SW 1271 (cell line): ENCODE measurements around the gene DPCD.

Experiments
- DNase-seq, 2 experiments: peaks; one replicate each; lab custom pipeline; 2025; lab: John Stamatoyannopoulos, UW

Gene DPCD

DNA sequence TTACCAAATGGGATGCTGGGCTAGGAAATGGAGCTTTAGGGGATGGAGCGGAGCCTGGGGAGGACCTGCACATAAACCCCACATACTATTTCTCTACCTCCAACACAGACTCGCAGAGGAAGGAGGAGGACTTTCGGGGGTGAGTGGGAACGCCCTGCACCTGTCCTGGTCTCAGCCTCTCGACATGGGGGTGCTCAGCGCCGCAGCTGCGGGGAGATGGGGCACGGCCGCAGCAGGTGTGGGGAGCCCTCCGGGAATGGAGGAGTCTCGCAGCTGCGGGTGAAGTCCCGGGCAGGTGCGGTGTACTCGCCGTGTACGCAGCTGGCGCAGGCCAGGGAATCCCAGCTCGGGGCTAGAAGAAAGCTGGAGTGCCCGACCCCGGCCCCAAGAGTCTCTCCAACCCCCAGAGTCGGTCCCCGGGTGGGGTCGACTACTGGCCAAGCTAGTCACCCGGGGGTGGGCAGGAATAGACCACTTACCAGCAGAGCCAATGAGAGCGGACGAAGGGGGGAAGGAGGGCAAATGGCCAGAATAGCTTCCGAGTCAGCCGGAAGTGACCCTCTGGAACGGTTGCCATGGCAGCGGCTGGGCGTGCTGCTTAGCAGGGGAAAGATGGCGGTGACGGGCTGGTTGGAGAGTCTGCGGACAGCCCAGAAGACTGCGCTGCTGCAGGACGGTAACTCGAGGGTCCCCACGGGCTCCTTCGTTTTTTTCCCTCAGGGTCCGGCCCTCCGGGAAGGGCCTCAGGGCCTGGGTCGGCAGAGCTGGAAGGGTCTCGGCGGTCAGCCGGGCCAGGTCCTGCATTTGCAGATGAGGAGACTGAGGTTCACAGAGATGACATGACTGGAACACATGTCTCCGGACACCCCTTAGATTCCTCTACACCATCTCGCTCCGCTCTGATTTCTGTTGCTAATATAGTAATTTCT, at the start of gene DPCD, which contains the start of gene POLL:
Gene DPCD (plus strand): TSS at position 597 of the 929 bp plus-strand sequence. CDS start 16 bp downstream, at position 613.
Gene POLL (minus strand): TSS at position 533 of the 929 bp plus-strand sequence. CDS start 897 bp downstream, outside the sequence.
- DNase-seq: peak; percentile 80 to 92

DNA sequence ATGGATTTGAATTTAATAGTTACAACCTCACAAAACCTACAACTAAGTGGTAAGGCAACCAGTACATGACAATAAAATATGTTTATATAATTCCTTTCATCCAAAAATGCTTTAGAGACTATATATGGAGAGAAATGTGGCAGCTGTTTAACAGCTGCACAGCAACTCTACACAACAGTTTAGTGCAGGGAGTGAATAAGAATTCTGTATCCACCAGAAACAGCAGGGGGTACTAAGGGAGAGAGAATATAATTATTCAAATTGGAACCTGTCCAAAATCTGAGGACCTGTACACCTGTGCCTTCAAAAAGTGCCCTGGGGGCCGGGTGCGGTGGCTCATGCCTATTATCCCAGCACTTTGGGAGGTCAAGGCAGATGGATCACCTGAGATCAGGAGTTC, 49.7 kb upstream of the DPCD start:
- no peak for DNase-seq

DNA sequence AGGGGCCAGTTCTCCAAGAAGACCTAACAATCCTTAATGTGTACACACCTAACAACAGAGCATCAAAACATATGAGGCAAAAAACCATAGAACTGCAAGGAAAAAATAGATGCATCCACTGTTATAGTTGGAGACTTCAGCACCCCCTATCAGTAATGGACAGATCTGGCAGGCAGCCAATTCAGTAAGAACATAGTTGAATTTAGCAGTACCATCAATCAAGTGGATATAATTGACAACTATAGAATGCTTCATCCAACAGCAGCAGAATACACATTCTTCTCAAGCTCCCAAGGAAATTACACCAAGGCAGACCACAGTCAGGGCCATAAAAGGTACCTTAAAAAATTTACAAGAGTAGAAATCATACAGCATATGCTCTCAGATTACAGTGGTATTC, 42.2 kb upstream of the DPCD start:
- no peak for DNase-seq

DNA sequence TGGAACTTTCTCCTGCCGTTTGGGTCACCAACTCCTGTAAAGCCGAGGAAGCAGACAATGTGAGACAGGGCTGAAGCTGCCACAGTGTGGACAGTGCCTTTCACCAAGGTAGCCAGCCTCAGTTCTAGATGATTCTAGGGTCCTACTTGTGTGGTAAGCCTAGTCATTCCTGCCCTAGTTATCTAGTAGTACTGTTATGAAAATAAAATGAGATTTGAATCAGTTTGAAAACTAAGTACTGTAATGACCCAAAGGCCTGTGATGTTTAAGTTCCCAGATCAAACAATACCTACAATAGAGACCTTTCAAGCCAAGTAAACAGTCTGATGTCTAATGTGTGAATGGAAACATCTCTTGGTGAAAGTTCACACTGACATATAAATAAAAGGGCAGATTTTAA, 37.2 kb upstream of the DPCD start:
- DNase-seq: no peak

DNA sequence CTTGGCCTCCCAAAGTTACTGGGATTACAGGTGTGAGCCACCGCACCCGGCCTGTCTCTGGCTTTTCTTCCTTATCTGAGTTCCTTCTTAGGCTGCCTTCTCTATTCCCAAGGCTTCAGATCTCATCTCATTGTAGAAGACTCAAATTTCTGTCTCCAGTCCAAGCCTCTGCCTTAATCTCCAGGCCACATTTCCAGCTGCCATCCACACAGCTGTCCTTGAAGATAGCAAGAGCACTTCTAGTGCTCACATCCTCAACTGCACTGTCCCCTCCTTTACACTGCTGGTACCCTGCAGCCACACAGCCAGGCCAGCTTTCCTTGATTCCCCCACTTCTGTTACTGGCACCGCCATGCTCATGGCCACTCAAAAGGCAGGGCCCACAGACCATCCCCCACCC, 35.7 kb upstream of the DPCD start:
- DNase-seq: no peak

DNA sequence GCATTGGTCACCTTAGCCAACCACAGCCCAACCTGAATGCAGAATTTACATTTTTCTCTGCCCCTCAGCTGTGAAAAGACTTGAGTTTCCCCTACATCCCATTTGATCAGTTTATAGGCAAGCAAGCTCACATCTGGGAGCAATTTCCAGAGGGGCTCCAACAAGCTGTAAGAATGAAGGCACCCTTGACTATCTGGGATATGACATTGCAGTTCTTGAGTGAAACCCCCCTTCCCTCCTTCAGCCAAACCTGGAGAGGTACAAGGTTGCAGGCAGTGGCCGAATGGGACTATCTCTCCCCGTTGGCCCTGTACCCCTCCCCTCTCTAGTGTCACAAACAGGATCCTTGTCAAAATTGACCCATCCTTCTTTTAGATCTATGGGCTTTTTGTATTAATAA, 30.6 kb upstream of the DPCD start:
- DNase-seq: no peak

DNA sequence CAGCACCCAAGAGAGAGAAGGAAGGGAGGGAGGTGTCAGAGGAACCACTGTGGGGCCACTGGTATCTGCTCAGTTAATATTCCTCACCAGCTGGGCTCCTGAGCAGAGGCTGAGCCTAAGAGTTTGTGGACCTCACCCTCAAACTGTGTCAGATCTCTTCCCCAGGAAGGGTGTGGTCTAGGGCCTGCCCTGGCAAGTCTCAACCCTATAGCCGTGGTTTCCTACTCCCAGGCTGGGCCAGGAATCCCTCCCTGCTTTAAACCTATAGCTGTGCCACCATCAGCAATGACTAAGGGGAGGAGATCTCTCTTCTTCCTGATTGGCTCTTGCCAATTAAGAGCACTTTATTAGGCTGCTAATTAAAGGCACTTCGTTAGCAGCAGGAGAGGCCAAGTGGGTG, 29.9 kb upstream of the DPCD start:
- no peak for DNase-seq

DNA sequence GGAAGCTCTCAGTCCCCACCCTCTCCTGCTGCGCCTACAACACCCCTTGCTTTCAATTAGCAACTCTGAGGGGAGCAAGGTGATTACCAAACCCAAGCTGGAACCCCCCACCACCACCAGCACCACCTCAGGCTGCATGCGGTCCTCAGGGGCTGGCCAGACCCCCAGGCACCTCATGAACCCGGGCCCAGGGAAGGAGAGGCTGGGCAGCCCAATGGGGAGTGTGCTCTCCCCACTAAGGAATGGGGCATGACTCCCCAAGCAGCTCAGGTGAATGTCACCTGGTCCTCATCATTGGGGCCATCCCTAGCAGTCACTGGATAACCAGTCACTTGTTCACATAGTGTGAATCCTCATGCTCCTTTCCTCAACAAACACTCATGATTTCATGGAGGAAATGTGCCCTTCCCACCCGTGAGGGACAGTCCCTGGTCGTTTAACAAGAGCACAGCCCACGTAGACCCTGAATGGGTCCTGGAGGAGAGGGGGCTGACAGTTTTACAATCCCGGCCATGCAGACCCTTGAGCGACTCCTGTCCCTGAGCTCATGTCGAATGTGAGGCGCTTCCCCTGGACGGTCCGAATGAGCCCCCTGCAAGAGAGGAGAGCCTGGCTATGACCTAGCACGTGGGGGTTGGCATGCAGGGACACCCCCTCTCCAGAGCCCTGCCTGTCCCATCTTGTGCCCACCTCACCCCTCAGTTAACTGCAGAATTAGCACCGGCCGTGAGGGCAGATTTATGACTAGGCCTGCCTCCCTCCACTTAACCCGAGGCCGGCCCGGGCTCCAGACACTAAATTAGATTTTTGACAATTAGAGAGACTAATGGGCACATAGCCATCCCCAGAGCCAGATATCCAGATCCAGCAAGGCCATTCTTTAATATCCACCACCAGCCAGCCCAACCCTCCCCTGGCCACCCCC, 29.2 kb upstream of the DPCD start:
- DNase-seq: no peak

DNA sequence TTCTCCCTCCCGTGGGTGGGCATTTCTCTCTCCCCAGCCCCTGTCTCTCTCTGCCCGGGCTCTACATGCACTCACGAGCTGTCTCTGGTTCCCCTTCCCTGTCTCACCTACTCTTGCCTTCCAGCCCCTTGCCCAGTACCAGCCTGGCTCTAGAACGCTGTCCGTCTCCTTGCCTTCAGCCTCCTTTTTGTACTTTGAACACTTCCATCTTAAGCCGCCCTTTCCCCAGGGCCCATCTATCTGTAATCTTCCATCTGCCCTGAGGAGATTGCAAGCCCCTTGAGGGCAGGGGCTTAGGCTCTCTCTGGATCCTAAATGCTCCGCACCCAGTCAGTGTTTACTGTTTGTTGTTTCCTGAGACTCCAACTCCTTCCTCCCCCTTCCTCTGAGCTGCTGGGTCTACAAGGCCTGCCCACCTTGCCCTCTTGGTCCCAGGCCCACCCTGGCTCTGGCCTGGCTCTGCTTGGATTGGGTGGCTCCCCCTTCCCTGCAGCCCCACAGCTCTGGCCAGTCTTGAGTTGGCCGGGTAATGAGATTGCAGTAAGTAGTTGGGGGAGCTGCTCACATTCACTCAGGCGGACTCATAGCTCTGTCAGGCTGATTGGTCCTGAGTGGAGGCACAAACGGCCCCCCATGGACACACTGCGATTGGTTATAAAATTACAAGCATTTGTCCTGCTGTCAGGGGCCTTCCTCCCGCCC, 28.4 kb upstream of the DPCD start:
- DNase-seq: no peak

DNA sequence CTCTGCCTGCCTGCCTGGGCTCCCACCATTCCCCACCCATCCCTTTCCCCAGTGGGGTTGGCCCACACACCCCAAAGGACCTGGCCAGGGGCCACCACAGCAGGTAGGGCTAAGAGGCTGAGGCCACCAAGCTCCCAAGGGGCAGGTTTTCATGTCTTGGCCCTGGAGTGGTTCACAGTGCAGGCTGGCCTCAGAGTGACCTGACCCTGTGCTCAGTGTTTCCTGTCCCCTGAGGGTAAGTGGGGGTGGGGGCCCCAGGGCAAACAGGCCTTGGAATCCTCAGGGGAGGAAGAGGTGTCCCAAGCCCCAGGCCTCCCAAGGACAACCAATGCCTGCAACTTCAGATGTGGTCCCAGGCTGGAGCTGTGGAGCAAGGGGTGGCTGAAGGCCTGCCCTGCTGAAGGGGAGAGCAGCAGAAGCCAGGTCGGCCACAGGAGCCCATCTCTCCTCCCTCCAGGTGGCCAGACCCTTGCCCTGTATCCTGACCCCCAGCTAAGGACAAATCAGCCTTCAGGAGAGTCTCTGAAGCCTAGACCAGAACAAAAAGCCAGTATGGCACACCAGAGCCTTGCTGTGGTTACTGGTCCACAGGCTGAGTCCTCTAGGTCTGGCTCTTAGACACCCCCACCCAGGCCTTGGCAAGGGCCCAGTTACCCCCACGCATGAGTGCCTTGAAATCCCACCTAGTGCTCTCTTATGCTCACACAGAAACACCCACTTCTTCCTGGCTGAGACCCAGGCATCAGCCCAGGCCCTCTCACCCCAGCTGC, 27.6 kb upstream of the DPCD start:
- DNase-seq: no peak

DNA sequence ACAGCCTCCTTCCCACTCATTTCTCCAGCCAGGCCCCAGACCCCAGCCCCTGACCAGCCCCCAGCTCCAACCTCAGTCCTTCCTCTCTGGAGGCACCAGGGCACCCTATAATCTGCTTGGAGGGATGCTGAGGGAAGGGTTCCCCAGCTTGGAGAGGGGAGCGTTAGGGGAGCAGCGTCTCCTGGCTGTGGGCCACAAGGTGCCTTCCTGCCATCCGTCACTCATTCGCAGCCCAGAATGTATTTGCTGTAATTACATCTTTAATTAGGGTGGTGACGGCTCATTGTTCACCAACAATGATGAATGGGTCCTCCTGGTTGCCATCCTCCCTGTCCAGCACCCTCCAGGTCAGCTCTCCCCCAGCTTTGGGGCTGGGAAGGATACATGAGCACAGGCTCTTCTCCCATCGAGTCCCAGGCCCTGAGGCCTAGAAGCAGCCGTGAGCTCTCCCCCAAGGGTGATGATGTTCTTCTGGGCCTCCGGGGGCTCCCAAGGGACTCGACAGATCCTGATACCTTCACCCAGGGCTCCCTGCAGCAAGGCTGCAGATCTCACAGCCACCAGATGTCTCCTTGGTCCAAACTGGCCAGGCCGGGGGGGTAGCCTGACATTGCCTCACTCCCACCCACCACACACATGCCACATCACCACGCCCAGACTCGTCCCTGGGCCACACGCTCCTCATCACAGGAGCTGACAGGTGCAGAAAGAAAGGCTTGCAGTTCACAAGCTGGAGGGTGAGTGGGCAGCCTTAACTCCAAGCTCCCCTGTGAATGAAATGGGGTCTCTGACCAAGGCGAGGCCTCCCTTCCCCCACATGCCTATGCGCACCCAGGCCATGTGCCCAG, 26.8 kb upstream of the DPCD start:
- no peak for DNase-seq

DNA sequence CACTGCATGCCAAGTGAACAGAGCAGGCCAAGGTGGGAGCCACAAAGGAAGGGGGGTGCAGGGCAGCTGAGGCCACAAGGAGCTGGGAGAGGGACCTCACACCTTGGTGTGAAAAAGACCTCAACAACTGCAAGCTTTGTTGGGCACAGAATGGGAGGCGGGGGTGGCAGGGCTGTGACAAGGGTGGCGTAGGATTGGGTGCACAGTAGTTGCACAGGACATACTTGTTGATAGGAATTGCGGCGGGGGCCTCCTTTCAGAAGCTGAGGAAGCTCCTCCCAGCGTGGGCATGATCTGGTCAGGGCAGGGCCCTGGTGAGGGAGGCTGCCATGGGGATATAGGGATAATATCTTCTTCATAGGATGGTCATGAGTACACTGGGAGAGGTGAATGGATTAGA, 25.9 kb upstream of the DPCD start:
- no peak for DNase-seq

DNA sequence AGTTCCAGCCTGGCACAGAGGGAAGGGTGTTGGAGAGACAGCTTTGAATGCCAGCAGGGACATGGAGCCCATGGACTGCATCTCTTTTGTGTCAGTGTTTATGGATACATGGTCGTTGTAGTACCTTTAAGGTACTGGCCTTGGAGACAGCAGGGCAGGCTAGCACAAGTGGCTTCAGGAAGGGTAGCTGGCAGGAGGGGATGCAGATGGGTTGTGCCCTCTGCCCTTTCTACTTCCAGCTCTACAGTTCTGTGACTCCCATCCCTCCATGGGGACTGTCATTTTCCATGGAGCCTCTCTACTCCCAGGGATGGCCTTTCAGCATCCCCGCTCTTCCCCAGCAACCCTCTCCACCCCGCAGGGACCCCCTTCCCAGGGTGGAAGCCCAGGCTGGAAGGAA, 25.1 kb upstream of the DPCD start:
- no peak for DNase-seq

DNA sequence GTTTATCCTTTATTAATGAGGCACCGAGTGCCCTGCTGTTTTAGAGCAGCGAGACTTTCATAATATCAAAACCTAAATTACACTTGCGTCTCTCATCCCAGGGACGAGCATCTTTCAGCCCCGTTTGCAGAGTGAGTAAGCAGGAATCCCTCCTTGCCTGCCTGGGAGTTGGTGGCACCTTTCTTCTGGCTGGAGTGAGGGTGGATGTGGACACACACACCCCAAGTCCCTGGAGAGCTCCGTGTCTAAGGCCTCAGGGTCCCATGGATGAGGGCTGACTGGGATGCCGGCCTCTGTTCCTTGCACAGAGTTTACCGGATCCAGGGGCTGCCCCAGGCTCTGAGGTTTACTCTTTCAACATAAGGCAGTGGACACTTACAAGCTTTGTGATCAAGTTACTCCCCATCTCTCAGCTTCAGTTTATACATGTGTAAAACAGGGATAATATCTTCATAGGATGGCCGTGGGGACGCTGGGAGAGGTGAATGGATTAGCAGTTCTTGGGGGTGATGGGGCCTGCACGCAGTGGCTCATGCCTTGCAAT, 24.6 kb upstream of the DPCD start:
- no peak for DNase-seq

DNA sequence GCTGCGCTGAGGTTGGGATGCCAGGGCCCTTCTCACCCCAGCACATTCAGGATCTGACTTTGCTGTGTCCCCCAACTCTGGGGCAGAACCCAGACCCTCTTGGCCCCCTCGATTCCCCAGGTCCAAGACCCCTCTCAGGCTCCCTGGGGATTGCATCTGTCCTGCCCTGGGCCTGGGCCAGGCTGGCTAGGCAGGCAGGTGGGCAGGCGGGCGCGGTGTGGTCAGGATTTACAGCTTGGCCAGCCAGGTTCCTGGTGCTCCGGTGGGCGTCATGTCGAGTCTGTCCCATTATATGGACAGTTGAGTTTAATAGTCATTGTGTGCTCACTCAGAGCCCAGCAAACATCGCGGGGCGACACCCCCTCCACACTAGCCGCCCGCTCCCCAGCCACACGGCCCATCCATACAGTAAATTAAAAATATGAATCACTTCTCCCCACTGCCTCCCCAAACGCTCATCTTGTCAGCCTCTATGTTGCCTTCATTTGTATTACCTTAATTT, 23.6 kb upstream of the DPCD start:
- DNase-seq: no peak

DNA sequence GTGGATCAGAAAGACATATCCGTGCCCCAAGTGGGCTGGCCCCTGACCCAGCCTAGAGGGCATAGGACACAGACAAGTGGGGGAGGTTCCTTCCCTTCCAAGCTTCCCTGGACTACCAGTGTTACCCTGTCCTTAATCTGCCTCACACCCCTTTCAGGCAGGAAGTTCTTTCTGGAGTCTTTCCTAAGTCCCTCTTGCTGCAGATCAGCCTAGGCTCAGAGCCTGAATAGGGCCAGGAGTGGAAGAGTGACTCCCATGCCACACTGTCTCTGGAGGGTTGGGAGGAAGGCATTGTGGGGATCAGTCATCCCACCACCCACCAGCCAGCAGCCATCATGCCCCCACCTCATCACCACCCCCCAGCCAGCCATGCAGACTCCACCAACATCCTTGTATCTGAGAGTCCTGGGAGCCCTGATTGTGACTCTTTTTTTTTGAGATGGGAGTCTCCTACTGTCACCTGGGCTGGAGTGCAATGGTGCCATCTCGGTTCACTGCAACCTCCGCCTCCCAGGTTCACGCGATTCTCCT, 22.7 kb upstream of the DPCD start:
- no peak for DNase-seq

DNA sequence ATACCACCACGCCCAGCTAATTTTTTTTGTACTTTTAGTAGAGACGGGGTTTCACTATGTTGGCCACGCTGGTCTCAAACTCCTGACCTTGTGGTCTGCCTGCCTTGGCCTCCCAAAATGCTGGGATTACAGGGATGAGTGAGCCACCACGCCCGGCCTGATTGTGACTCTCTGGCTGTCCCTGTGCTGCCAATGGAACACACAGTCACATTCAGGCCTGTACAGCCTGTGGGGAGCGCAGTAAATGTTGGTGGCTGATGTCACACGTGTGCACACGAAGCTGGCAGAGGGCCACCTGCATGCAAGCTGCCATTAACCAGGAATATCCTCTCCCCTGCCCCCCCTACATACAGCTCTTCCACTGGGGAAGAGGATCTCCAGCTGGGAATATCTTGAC, 22.2 kb upstream of the DPCD start:
- DNase-seq: no peak

DNA sequence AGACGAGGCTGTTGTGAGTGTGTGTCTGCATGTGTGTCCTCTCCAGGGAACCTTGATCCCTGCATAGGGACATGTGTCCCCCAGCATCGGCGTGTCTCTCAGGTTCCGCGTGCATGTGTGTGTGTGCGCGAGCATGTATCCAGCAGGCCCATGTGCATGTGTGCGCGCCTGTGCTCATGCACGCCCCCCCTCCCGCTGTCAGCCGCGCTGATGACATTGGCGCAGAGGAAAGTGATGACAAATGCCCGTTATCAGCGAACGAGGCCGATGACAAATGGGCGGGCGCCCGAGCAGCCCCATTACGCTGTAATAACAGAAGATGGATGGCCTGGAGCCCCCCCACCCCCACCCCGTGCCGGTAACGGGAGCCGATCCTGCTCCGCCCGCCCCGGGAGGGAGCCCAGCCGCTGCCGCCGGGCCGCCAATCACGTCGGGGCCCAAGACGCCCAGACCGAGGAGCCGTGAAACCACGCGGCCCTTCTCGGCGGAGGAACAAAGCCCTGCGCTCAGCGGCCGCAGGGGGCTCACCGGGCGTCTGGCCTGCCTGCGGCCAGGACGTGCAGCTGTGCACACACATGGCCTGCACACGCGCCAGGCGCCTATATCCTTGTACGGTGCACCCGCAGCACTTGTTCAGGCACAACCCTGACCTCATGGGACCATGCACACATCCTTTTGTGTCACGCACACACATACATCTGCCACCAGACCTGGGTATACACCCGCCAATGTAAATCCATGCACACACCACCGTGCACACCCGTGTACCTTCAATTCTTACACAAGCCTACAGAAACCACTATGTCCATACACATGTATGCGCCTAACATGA, 21.6 kb upstream of the DPCD start:
- no peak for DNase-seq
